GM12891 (cell line): Measurements from ENCODE around the gene VSX1.

Experiments used
- POLR2A ChIP-seq: IDR thresholded peaks from 2 replicates; pipeline ENCODE4 v1.6.1; 2011; ENCODE audit warnings: low read depth, low read length, control low read depth
- POLR2AphosphoS5 ChIP-seq: IDR thresholded peaks from 2 replicates; pipeline ENCODE4 v1.6.1; 2011; ENCODE audit warnings: low read depth, low read length, control low read depth
- SPI1 ChIP-seq: IDR thresholded peaks from 2 replicates; pipeline ENCODE4 v1.6.1; 2011; ENCODE audit warnings: low read depth, low read length, control low read depth

DNA sequence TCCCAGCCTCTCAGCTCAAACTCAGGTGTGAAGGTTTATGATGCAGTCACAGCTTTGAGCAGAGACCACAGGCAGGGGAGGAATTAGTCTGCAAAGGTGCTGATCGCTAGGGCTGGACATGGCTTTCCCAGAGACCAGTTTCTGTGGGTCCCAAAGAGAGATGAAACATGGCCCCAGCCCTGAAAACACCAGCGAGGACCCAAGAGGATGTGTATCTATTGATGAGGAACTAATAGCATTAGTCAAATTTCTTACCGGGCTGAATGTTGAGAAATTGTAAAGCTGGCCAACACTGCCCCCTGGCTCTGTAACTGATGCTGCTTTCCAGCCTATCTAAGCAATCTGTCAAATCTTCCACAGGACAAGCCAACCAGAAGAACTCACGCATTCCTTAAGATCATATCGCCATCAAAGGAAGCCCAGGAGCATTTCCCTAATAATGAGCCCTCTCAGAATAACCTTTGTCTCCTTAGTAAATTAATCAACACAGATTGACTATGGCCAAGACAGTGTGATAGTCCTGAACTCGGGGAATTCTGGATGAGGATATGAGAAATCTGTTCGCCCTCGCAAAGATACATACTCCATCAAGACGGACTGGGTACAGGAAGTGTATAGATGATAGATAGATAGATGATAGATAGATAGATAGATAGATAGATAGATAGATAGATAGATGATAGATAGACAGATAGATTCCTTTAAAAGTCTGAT is 16.2 kb downstream of the VSX1 start:
- no peak for TF ChIP-seq SPI1
- TF ChIP-seq POLR2A = no peak
- TF ChIP-seq POLR2AphosphoS5 = no peak
